NCI-H2029 (cell line): ENCODE measurements around the gene RDX.
"Not testable (repeated sequence)": the region's sequence is repeated elsewhere in the genome, so short reads cannot be mapped to it uniquely, and the experiment has no call there.

ENCODE experiments used
- DNase-seq: peaks from one replicate; lab custom pipeline; 2025; lab: John Stamatoyannopoulos, UW

RDX gene

GRCh38 chr11:110199184-110199981 is 97.0 kb downstream of the RDX start:
- DNase-seq: no peak

DNA sequence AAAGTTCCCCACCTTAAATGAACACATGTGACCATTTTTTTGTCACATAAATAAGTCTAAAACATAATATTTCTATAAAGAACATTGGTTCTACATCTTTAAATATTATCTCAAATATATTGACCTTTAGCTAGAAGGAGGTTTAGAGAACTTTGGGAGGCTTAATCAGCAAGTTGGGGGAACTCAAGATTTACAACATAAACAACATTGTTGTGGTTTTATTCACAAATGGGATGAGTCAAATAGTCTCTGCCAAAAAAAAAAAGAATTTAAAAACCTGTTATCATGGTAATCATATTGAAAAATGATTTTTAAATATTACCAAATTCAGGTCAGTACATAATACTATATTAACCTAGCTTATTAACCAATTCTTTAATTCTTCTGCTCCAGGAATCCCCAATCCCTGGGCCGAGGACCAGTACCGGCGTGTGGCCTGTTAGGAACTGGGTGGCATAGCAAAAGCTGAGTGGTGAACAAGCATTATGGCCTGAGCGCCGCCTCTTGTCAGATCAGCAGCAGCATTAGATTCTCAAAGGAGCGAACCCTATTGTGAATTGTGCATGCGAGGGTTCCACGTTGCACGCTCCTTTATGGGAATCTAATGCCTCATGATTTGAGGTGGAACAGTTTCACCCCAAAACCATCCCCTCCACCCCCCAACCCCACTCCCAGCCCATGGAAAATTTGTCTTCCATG is 98.2 kb downstream of the RDX start:
- no peak for DNase-seq

DNA sequence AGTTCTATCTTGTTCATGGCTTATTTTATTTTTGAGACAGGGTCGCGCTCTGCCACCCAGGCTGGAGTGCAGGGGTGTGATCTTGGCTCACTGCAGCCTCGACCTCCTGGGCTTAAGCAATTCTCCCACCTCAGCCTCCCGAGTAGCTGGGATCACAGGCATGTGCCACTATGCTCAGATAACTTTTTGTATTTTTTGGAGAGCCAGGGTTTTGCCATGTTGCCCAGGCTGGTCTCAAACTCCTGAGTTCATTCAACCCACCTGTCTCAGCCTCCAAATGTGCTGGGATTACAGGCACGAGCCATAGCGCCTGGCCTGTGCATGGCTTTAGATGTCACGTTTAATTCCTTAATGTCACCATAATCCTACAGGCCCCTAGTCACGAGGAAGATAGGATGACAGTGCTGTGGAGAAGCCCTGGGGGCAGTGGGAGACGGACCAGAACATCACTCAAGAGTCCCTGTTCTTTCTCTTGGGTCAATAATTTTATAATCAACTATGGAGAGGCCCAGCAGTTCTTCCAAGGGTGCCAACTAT is 99.5 kb downstream of the RDX start:
- no peak for DNase-seq

GRCh38 chr11:110196241-110196754 is 100.1 kb downstream of the RDX start:
- no peak for DNase-seq

DNA sequence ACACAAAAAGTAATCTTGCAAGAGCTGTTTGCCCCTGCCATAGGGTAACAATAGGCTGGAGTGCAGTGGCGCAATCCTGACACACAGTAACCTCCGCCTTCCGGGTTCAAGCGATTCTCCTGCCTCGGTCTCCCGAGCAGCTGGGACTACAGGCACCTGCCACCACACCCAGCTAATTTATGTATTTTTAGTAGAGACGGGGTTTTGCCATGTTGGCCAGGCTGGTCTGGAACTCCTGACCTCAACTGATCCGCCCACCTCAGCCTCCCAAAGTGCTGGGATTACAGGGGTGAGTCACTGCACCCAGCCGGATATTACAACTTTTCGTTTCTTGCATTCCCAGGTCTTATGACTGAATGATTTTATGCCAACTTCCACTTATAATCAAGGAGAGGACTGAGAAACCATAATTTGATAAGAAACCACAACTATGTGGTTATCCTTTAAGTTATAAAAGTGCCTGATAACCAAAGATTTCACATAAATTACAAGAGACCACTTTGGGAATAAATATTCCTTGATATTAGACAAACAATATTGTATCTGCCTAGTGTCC is 102.1 kb downstream of the RDX start:
- DNase-seq: not testable (repeated sequence)

- DNase-seq: not testable (repeated sequence)
Observed at GRCh38 chr11:110192604-110193282, 103.7 kb downstream of the RDX start.

DNA sequence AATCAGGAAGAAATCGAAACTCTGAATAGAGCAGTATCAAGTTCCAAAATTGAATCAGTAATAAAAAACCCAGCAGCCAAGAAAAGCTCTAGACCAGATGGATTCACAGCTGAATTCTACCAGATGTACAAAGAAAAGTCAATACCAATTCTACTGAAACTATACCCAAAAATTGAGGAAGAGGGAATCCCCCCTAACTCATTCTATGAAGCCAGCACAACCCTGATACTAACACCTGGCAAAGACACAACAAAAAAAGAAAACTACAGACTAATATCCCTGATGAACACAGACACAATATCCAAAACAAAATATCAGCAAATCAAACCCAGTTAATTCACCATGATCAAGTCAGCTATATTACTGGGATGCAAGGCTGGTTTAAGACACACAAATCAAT is 105.5 kb downstream of the RDX start:
- DNase-seq: no peak

GRCh38 chr11:110187731-110188130 is 108.7 kb downstream of the RDX start:
- no peak for DNase-seq

GRCh38 chr11:110186867-110187266 is 109.5 kb downstream of the RDX start:
- no peak for DNase-seq

DNA sequence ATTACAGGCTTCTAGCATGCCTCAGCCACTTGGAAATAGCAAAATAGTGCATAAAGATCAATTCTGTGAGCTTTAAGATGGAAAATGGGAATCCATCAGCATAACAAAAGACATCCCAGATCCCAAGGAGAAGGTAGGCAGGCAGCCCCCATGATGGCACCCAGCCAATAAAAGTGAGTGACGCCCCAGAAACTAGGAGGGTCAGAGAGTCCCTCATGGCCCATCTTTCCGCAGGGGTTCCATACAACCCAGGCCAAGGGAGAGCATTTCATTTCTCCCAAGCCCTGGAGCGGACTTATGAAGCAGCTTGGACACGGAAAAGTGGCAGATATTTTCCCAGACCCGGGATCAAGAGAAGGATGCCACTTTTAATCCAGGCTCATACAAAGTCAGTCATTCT is 110.0 kb downstream of the RDX start:
- no peak for DNase-seq

GRCh38 chr11:110185599-110185998 is 110.8 kb downstream of the RDX start:
- DNase-seq: no peak

- DNase-seq: no peak
Observed at GRCh38 chr11:110185121-110185591, 111.3 kb downstream of the RDX start.

DNA sequence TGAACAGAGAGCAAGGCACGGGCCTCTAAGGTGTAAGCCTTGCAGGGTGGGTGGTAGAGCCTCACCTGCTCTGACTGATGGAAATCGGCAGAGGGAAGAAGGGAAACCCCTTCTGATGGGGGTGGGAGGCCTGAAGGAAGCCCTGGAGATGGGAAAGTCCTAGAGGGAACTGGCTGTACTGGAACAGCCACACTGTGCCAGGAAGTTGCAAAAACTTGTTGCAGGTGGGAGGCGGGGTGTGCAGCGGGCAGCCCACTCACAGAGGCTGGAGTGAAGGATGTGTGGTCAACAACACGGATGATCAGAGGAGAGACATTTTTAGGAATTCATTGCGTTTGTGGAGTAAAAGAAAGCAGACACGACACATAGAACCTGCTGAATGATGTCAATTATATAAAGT is 112.0 kb downstream of the RDX start:
- no peak for DNase-seq

DNA sequence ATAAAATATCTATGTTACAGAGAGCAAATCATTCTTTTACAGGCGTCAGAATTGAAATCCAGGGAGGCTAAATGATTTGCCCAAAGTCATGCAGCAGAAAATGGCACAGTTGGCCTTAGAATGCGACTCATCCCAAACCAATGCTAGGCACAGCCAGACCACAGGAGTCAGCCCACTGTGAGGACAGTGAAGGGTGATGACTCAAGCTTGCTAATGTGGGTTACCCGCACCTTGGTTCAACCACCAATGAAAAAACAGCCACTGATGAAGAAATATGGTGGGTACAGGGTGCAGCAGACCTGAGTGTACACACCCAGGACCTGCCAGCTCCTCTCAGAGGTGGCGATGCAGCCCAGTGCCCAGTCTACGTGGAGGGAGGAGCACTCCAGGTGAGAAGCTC is 113.5 kb downstream of the RDX start:
- DNase-seq: no peak

GRCh38 chr11:110179064-110179463 is 117.3 kb downstream of the RDX start:
- DNase-seq: no peak

DNA sequence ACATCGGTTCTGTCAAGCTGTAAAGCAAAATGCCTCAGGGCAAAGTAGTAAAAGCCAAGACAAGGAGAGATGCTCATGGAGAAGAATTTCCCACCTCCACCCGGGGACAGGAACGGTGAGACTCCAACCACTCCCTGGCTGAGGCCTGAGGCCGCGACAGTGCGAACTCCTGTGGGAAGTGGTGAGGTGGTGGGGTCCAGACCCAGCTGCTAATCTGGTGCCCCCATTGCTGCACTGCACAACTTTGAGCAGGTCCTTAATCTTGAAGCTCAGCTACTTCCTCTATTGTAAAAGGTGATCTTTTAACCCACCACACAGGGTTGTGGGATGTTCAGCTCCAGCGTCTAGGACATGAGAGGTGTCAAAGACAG is 119.3 kb downstream of the RDX start:
- no peak for DNase-seq

DNA sequence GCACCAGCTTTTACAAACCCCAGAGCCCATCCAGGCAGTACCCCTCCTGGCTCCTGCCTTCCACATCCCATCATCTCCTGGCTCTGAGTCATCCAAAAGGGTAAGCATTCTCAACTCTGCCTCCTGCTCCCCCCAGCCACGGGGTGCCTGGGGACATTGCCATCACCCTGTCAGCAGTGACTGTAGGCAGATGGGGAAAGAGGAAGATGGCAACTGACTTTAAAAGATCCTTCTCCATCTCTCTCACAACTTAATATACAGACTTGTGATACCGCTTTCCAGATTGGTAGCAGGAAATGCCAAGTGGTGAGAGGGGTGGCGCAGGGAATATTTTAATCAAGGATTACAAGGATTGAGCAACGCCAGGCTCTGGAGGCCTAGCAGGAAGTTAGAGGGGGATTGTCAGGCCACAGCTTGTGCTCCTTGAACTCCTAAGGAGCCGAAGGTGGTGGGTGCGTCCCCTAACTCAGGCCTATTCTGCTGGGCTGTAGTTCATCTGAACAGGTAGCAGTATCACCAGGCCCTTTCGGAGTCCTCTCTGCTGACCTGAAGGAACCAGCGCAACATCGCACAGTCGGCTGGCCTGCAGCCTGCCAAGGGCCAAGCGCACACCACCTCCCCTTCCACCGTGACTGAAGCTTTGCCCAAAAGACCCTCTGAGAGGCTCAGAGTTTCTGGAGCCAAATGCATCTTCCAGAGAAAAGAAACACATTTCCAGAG is 119.9 kb downstream of the RDX start:
- no peak for DNase-seq

GRCh38 chr11:110174645-110175310 is 121.6 kb downstream of the RDX start:
- no peak for DNase-seq

DNA sequence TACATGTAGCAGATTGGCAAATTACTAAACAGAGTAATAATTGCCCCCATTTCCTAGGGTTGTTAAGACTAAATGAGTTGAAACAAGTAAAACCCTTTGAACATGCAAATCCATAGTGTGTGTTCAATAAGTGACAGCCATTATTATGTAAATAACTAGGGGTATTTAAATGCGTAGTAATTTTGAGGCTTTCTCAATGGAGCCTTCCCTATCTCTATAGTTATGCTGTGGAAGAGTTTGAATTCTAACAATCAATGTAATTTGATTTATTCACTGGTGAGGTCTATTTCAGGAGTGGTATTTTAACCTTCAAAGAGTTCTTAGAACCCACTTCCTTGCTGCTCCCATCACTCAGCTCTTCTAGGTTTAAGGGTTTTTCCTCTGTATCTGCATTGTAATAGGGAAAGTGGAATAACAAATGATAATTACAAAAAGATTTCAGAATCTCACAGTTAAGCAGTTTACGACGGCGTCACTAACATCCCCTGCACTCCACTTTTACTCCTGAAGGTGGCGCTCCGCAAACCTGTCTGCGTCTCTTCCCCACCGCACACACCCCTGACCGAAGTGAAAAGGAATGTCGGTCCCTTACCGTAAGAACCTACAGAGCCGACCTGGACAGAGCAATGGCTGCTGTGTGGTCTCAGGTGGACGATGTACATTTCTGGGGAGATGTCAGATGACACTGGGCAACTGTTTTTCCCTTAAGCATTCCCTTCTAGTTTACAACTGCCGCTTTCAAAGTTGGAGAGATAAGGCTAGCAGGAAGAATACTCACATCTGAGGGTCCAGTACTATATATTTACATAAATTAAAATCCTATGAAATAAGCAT is 122.4 kb downstream of the RDX start:
- DNase-seq: peak; percentile 8

GRCh38 chr11:110172468-110173065 is 123.8 kb downstream of the RDX start:
- no peak for DNase-seq
